Myocyte (in vitro differentiated cells): ENCODE data around the gene SGCA. TPM values are rescaled to one million over a fixed set of nuclear protein-coding genes. Genes with fewer than 3 reads are reported as not detected.

Source experiments
- DNase-seq: peaks from one replicate; pipeline ENCODE4 v3.0.0-alpha.2; 2012; ENCODE audit warnings: low read depth
- polyA plus RNA-seq: library from polyadenylated mRNA; unstranded; fragments of >200 nt; gene quantifications from one replicate; pipeline ENCODE4 v1.2.1, GENCODE V29; 2012; ENCODE audit warnings: missing spikeins
- total RNA-seq: library from RNA; depleted of rRNA; stranded (reverse); fragments of >200 nt; gene quantifications from 2 replicates; pipeline ENCODE4 v1.2.3, GENCODE V29; 2014

The SGCA gene
- 428 and 447 TPM in 2 replicates for total RNA-seq
- 303 TPM for polyA plus RNA-seq

- DNase-seq = peak; percentile 91
Measured at GRCh38 chr17:50165867-50166517, at the start of gene SGCA. SGCA (plus strand) TSS chr17:50166005; CDS start chr17:50166041, 36 bp downstream.

GRCh38 chr17:50117202-50118051, 48.4 kb upstream of the SGCA start:
- DNase-seq = no peak

GRCh38 chr17:50118076-50118827, 47.6 kb upstream of the SGCA start:
- DNase-seq = no peak

GRCh38 chr17:50118828-50119218, 47.0 kb upstream of the SGCA start:
- DNase-seq = no peak

GRCh38 chr17:50120475-50121253, 45.1 kb upstream of the SGCA start:
- no peak for DNase-seq

- no peak for DNase-seq
Measured at GRCh38 chr17:50122945-50123344, 42.9 kb upstream of the SGCA start.

GRCh38 chr17:50123649-50124349, 42.0 kb upstream of the SGCA start:
- DNase-seq = no peak

- DNase-seq = no peak
Measured at GRCh38 chr17:50125420-50125997, 40.3 kb upstream of the SGCA start.

GRCh38 chr17:50127697-50128361, 38.0 kb upstream of the SGCA start:
- peak; percentile 45 for DNase-seq

- DNase-seq = no peak
Measured at GRCh38 chr17:50128441-50129352, 37.1 kb upstream of the SGCA start.

- DNase-seq = no peak
Measured at GRCh38 chr17:50129353-50129727, 36.5 kb upstream of the SGCA start.

- DNase-seq = no peak
Measured at GRCh38 chr17:50129728-50130558, 35.9 kb upstream of the SGCA start, which contains the start of gene SAMD14. SAMD14 (minus strand) TSS chr17:50130160; CDS start chr17:50124959, 5,201 bp downstream.

GRCh38 chr17:50130559-50131305, 35.1 kb upstream of the SGCA start:
- no peak for DNase-seq

GRCh38 chr17:50132104-50132794, 33.6 kb upstream of the SGCA start:
- DNase-seq = no peak

- DNase-seq = peak; percentile 84
Measured at GRCh38 chr17:50133028-50133768, 32.6 kb upstream of the SGCA start.
